ENCODE results near the gene PCDHA1.

- TF ChIP-seq, protein P1, sequence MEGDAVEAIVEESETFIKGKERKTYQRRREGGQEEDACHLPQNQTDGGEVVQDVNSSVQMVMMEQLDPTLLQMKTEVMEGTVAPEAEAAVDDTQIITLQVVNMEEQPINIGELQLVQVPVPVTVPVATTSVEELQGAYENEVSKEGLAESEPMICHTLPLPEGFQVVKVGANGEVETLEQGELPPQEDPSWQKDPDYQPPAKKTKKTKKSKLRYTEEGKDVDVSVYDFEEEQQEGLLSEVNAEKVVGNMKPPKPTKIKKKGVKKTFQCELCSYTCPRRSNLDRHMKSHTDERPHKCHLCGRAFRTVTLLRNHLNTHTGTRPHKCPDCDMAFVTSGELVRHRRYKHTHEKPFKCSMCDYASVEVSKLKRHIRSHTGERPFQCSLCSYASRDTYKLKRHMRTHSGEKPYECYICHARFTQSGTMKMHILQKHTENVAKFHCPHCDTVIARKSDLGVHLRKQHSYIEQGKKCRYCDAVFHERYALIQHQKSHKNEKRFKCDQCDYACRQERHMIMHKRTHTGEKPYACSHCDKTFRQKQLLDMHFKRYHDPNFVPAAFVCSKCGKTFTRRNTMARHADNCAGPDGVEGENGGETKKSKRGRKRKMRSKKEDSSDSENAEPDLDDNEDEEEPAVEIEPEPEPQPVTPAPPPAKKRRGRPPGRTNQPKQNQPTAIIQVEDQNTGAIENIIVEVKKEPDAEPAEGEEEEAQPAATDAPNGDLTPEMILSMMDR (IDR thresholded peaks at IDR 0.05): no peak
- TF ChIP-seq TCF7L2 (IDR thresholded peaks at IDR 0.05; ENCODE audit: low read depth, low read length) (no peak), POLR2AphosphoS5 (IDR thresholded peaks at IDR 0.05; ENCODE audit: low read depth, low read length) (no peak)
Measured at GRCh38 chr5:140741967-140742366, 44.0 kb upstream of the PCDHA1 start.
